K562 (cell line): Measurements from ENCODE around the gene FAM53B. TPM values are rescaled to one million over a fixed set of nuclear protein-coding genes. Genes with fewer than 3 reads are reported as not detected.
A peak's percentile ranks its signal among the peaks of the same experiment; 100 is the strongest.

ENCODE experiments used
- CAMTA2 ChIP-seq: fragments of 250-450 bp; sonication (Bioruptor Pico); conservative IDR thresholded peaks from 2 replicates; pipeline ENCODE4 v1.5.1; 2022
- CCAR2 ChIP-seq: fragments of 200-400 bp; formaldehyde crosslinking; IDR thresholded peaks from 2 replicates; pipeline ENCODE4 v1.6.1; 2017; ENCODE audit warnings: mild to moderate bottlenecking, low read depth, low read length
- DIDO1 ChIP-seq: fragments of 450-650 bp; IDR thresholded peaks from 2 replicates; pipeline ENCODE4 v1.6.1; 2016; ENCODE audit warnings: low read depth, missing biosample characterization, missing genetic modification characterization
- DPF2 ChIP-seq: fragments of 450-650 bp; IDR thresholded peaks from 2 replicates; pipeline ENCODE4 v1.6.1; 2016
- FOXK2 ChIP-seq, 2 experiments: fragments of 450-650 bp; IDR thresholded peaks in 1 of 2; conservative IDR thresholded peaks in 1 of 2; 2 replicates each; pipeline ENCODE4 v1.6.1; 2016; ENCODE audit warnings: low read depth in 2 of 2, mild to moderate bottlenecking in 1 of 2
- FOXM1 ChIP-seq, 2 experiments: fragments of 450-650 bp in 1 of 2; sonication (generic) in 1 of 2; formaldehyde crosslinking in 1 of 2; IDR thresholded peaks; 2 replicates each; pipeline versions ENCODE4 v1.6.1 to v1.9.0; 2017 to 2022; ENCODE audit warnings: low read depth in 2 of 2, mild to moderate bottlenecking in 2 of 2, missing genetic modification reagents in 1 of 2, moderate library complexity in 1 of 2
- GATAD2A ChIP-seq: fragments of 450-650 bp; IDR thresholded peaks from 2 replicates; pipeline ENCODE4 v1.6.1; 2017
- GTF2F1 ChIP-seq: IDR thresholded peaks from 2 replicates; pipeline ENCODE4 v1.6.1; 2011; ENCODE audit warnings: low read depth, low read length, improper control_type of control experiment
- HEY1 ChIP-seq: fragments of 250-450 bp; sonication (Bioruptor Pico); IDR thresholded peaks from 2 replicates; pipeline ENCODE4 v1.5.0; 2020; ENCODE audit warnings: mild to moderate bottlenecking, moderate library complexity, borderline replicate concordance
- HLTF ChIP-seq: fragments of 450-650 bp; IDR thresholded peaks from 2 replicates; pipeline ENCODE4 v1.6.1; 2016
- NFIX ChIP-seq: fragments of 250-450 bp; sonication (Bioruptor Pico); IDR thresholded peaks from 2 replicates; pipeline ENCODE4 v1.4.0; 2020; ENCODE audit warnings: low read depth, mild to moderate bottlenecking, moderate library complexity
- PHB2 ChIP-seq: fragments of 450-650 bp; IDR thresholded peaks from 2 replicates; pipeline ENCODE4 v1.6.1; 2017; ENCODE audit warnings: low read depth
- PML ChIP-seq: IDR thresholded peaks from 2 replicates; pipeline ENCODE4 v1.6.1; 2012; ENCODE audit warnings: low read length, inconsistent platforms
- POLR3A ChIP-seq: IDR thresholded peaks from 2 replicates; pipeline ENCODE4 v1.6.1; 2011; ENCODE audit warnings: borderline replicate concordance, mild to moderate bottlenecking, moderate library complexity; ENCODE audit not compliant: insufficient read length, insufficient read depth; ENCODE audit errors: extremely low read depth
- PRPF4 ChIP-seq: fragments of 200-400 bp; formaldehyde crosslinking; IDR thresholded peaks from one replicate; pipeline ENCODE4 v1.6.1; 2017; ENCODE audit warnings: low read length, low read depth, mild to moderate bottlenecking; ENCODE audit not compliant: insufficient read depth, poor library complexity, severe bottlenecking
- RFX7 ChIP-seq: fragments of 250-450 bp; sonication (Bioruptor Pico); IDR thresholded peaks from 2 replicates; pipeline ENCODE4 v1.5.1; 2021; ENCODE audit warnings: mild to moderate bottlenecking
- SMARCE1 ChIP-seq: fragments of 450-650 bp; IDR thresholded peaks from 2 replicates; pipeline ENCODE4 v1.7.1; 2016; ENCODE audit warnings: mild to moderate bottlenecking
- TFAM ChIP-seq: fragments of 250-450 bp; sonication (Bioruptor Pico); conservative IDR thresholded peaks from 2 replicates; pipeline ENCODE4 v1.5.0; 2021; ENCODE audit warnings: mild to moderate bottlenecking, moderate library complexity
- TFAP4 ChIP-seq: sonication (generic); formaldehyde crosslinking; IDR thresholded peaks from 2 replicates; pipeline ENCODE4 v1.8.0; 2022; ENCODE audit warnings: missing genetic modification reagents, mild to moderate bottlenecking, moderate library complexity, borderline replicate concordance
- ZNF140 ChIP-seq: fragments of 250-450 bp; sonication (Bioruptor Pico); IDR thresholded peaks from 2 replicates; pipeline ENCODE4 v1.8.0; 2021; ENCODE audit warnings: moderate library complexity, mild to moderate bottlenecking, inconsistent platforms
- ZNF212 ChIP-seq: fragments of 450-650 bp; formaldehyde crosslinking; IDR thresholded peaks from 2 replicates; pipeline ENCODE4 v1.4.0; 2020; ENCODE audit warnings: mild to moderate bottlenecking
- ZNF24 ChIP-seq: fragments of 450-650 bp; IDR thresholded peaks from 2 replicates; pipeline ENCODE4 v1.6.1; 2016
- ZNF583 ChIP-seq: fragments of 250-450 bp; sonication (Bioruptor Pico); IDR thresholded peaks from 2 replicates; pipeline ENCODE4 v1.4.0; 2020
- polyA plus RNA-seq, 8 experiments: library from polyadenylated mRNA; depleted of rRNA in 4 of 8; stranded (reverse) in 5 of 8; unstranded in 3 of 8; fragments of >200 nt; fragmentation: Nextera tagmentation in 2 of 8; fragmentation: Illumina TruSeq in 1 of 8; extraction: Ambion mirVana in 2 of 8; extraction: Trizol in 1 of 8; gene quantifications; 2 replicates each; pipeline versions ENCODE4 v1.2.1 to v1.2.3, GENCODE V29; 2011 to 2014; ENCODE audit warnings: inconsistent platforms in 1 of 8, missing spikeins in 1 of 8
- total RNA-seq, 7 experiments: library from RNA; depleted of rRNA in 6 of 7; stranded (reverse); fragments of >200 nt in 6 of 7; fragmentation: Illumina TruSeq in 2 of 7; extraction: Trizol in 2 of 7; gene quantifications; 2 replicates each; pipeline versions ENCODE4 v1.2.1 to v1.2.3, GENCODE V29; 2011 to 2021; ENCODE audit warnings: low replicate concordance in 1 of 7
- TF ChIP-seq, protein P1 (sequence below): IDR thresholded peaks from 3 replicates; pipeline ENCODE4 v1.6.1; 2011; ENCODE audit warnings: borderline replicate concordance, mild to moderate bottlenecking, moderate library complexity; ENCODE audit not compliant: insufficient read length; ENCODE audit errors: extremely low read depth
- TF ChIP-seq, protein P2 (sequence below): IDR thresholded peaks from 2 replicates; pipeline ENCODE4 v1.6.1; 2014; ENCODE audit warnings: antibody characterized with exemption

The FAM53B gene
- total and polyA plus RNA-seq, 9 of the 15 experiments (the other 6 are each of a cell fraction or from before 2014, with no cell fraction given): 0.03 to 16.5 (median 5.0) TPM

DNA sequence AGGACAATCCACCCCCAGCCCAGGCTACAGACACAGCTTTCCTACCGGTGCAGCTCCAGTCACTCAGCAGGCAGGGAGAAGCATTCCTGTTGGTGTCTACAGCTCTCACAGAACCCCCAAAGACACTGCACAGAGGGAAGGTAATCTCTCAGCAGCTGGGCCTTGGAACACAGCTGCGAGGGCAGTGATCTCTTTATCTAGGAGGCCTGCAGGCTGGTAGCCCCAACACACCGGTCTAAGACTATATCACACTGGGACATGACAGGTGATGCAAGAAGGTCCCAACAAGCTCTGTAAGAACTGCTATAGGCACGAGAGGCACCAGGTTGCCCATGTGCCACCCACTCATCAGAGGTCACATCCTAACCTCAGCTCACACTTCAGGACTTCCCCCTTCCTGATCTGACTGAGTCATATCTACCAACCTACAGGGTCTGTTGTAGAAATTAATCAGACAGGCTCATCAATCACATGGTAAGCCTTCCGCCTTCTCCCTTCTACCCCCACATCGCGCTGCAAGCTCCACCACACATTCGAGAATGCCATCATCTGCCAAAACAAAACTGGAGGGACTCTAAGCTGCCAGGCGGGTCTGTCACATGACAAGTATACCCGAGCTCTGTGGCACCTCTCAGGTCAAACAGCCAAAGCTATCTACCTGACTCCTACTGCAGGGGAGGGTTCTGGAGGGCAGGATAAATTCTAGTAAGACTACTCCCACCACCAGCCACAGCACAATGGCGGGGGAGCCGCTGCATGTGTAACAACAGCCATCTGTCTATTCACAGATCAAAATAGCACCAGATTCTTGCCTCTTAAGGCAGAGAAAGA, 26.1 kb downstream of the FAM53B start (continued):
- TF ChIP-seq PRPF4 (no peak), HLTF (peak; percentile 61; the same call in 1 of the 2 replicates), POLR3A (no peak), HEY1 (CRISPR knock-in tag) (no peak), NFIX (CRISPR knock-in tag) (no peak), CCAR2 (no peak), ZNF24 (peak; percentile 60; the same call in 1 of the 2 replicates), DPF2 (peak; percentile 94), ZNF212 (CRISPR knock-in tag) (no peak), DIDO1 (no peak), PHB2 (peak; percentile 91), CAMTA2 (CRISPR knock-in tag) (no peak), GTF2F1 (no peak), RFX7 (CRISPR knock-in tag) (no peak), FOXM1 (IDR thresholded peaks at IDR 0.05; ENCODE audit: low read depth) (peak; percentile 94), FOXM1 (CRISPR knock-in tag; IDR thresholded peaks at IDR 0.05; ENCODE audit: low read depth) (no peak), FOXK2 (conservative IDR thresholded peaks at IDR 0.05 in 1 of 2, IDR thresholded peaks at IDR 0.05 in 1 of 2; ENCODE audit: low read depth in 2 of 2) (0 out of 4 replicates have a peak, but pooled peaks of 1 of the 2 experiments have one; percentile 17), TFAP4 (peak; percentile 96), TFAM (no peak), GATAD2A (peak; percentile 44; the same call in 1 of the 2 replicates), ZNF140 (CRISPR knock-in tag) (no peak), ZNF583 (CRISPR knock-in tag) (peak; percentile 81; the same call in 1 of the 2 replicates), PML (peak; percentile 97), SMARCE1 (peak; percentile 80)
- TF ChIP-seq, protein P1, sequence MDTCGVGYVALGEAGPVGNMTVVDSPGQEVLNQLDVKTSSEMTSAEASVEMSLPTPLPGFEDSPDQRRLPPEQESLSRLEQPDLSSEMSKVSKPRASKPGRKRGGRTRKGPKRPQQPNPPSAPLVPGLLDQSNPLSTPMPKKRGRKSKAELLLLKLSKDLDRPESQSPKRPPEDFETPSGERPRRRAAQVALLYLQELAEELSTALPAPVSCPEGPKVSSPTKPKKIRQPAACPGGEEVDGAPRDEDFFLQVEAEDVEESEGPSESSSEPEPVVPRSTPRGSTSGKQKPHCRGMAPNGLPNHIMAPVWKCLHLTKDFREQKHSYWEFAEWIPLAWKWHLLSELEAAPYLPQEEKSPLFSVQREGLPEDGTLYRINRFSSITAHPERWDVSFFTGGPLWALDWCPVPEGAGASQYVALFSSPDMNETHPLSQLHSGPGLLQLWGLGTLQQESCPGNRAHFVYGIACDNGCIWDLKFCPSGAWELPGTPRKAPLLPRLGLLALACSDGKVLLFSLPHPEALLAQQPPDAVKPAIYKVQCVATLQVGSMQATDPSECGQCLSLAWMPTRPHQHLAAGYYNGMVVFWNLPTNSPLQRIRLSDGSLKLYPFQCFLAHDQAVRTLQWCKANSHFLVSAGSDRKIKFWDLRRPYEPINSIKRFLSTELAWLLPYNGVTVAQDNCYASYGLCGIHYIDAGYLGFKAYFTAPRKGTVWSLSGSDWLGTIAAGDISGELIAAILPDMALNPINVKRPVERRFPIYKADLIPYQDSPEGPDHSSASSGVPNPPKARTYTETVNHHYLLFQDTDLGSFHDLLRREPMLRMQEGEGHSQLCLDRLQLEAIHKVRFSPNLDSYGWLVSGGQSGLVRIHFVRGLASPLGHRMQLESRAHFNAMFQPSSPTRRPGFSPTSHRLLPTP: no peak
- TF ChIP-seq, protein P2, sequence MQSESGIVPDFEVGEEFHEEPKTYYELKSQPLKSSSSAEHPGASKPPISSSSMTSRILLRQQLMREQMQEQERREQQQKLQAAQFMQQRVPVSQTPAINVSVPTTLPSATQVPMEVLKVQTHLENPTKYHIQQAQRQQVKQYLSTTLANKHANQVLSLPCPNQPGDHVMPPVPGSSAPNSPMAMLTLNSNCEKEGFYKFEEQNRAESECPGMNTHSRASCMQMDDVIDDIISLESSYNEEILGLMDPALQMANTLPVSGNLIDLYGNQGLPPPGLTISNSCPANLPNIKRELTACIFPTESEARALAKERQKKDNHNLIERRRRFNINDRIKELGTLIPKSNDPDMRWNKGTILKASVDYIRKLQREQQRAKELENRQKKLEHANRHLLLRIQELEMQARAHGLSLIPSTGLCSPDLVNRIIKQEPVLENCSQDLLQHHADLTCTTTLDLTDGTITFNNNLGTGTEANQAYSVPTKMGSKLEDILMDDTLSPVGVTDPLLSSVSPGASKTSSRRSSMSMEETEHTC: no peak; the same call in 1 of the 2 replicates
